HG03039 (cell line): ENCODE results near the gene DSG4.

ENCODE experiments used
- ATAC-seq: cut with Tn5 transposase; IDR thresholded peaks from one replicate; pipeline ENCODE4 v1.9.1; 2021; ENCODE audit warnings: mild to moderate bottlenecking, moderate library complexity; ENCODE audit not compliant: unreplicated experiment

Gene DSG4

GRCh38 chr18:31444142-31444541, 67.6 kb downstream of the DSG4 start:
- ATAC-seq = no peak

GRCh38 chr18:31445908-31446307, 69.3 kb downstream of the DSG4 start:
- no peak for ATAC-seq

DNA sequence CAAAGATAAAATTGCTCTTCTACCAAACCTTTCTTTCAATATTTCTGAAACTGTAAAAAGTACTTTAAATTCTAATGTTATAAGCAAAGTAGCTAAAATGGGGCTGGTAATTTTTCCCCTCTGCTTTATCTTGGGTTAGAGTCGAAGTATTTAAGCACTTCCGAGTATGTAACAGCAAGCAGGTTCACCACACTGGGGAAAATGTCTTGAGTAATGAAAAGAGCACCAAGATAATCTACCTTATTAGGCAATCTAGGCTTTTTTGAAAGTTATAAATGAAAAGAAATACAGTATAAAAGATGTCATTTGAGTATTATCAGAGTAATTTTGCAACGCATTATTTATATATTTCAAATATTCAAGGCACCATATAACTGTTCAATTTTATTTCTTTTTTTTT, 70.3 kb downstream of the DSG4 start:
- ATAC-seq = no peak

GRCh38 chr18:31447530-31448191, 71.1 kb downstream of the DSG4 start, which contains the start of gene DSG3:
DSG3 (plus strand) TSS chr18:31447741; CDS start chr18:31447878, 137 bp downstream.
- ATAC-seq = no peak

- no peak for ATAC-seq
Observed at GRCh38 chr18:31450409-31450808, 73.8 kb downstream of the DSG4 start.

DNA sequence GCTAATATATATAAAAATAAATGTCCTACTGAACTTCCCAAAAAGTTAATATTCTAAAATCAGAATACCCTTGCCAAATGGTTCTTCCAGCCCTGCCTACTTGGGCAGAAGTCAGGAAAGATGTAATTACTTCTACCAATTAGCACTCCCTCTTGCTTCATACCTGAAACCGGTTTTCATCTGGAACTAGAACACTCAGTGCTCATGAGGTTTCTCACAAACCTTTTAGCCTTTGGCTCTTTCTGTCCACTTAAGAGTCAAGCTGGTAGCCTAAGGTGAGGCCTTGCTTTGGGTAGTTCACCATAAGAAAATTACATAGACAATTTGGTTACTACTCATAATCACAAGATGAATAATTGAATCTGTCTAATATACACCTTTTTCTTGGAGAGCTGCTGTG, 75.0 kb downstream of the DSG4 start:
- no peak for ATAC-seq

DNA sequence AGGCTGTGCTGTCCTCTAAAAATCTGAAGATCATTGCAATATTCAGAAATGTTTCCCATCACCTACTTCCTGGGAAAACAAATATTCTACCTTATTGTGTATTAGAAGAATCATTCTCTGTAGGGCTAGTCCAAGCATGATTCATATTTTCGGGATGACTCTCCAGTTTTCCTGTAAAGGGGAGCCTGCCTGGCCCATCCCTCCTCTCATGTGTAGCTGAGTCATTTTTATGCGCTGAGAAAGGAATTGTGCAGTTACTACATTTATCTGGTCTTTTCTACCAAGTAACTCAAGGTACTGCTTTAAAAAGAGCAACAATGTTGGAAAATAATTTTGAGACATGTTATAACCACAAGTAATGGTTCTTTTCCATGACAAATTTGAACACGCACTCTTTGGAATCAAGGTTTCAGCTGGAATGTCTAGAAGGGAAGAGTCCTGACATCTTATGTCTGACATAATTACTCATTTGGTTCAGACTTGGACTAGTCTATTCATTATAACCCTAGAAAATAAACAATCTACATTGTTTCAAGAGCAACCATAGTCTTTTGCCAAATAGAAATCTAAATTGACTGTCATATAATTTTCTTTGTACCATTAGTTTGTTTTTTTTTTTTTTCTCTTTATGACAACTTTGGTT, 77.6 kb downstream of the DSG4 start:
- no peak for ATAC-seq
